ENCODE measurements around the gene TIMM23. TPM values are rescaled to one million over a fixed set of nuclear protein-coding genes. Genes with fewer than 3 reads are reported as not detected.

TIMM23 gene
- total RNA-seq, 1 donor from 2014 or later = 56.0 TPM

GRCh38 chr10:46022978-46023702 lies 50.9 kb downstream of the TIMM23 start:
- peaks cover 2% of the 10 kb centered on the region for H3K27me3 Mint-ChIP-seq (ENCODE audit: unreplicated experiment)
- H3K36me3 Mint-ChIP-seq (ENCODE audit: unreplicated experiment) = no peaks in the 10 kb centered on the region
- no peak for TF ChIP-seq CTCF (IDR thresholded peaks at IDR 0.05; ENCODE audit: partially characterized antibody, unreplicated experiment)
- peaks cover 3% of the 10 kb centered on the region for H3K9me3 Mint-ChIP-seq (ENCODE audit: unreplicated experiment)
- DNase-seq = peak; percentile 95
- peak overlapping the region; percentile 87 for H3K4me3 Mint-ChIP-seq (ENCODE audit: unreplicated experiment)
- H3K4me1 Mint-ChIP-seq (ENCODE audit: low read depth, unreplicated experiment) = peaks cover 36% of the 10 kb centered on the region
- H3K27ac Mint-ChIP-seq (ENCODE audit: unreplicated experiment) = peak overlapping the region; percentile 69

GRCh38 chr10:46024948-46025347 lies 52.7 kb downstream of the TIMM23 start:
- DNase-seq = no peak
- Mint-ChIP-seq H3K27me3 (ENCODE audit: unreplicated experiment) (peaks cover 2% of the 10 kb centered on the region), H3K9me3 (ENCODE audit: unreplicated experiment) (peaks cover 7% of the 10 kb centered on the region), H3K4me3 (ENCODE audit: unreplicated experiment) (peak overlapping the region; percentile 48), H3K36me3 (ENCODE audit: unreplicated experiment) (no peaks in the 10 kb centered on the region), H3K27ac (ENCODE audit: unreplicated experiment) (peak overlapping the region; percentile 87), H3K4me1 (ENCODE audit: low read depth, unreplicated experiment) (peaks cover 37% of the 10 kb centered on the region)
- no peak for TF ChIP-seq CTCF (IDR thresholded peaks at IDR 0.05; ENCODE audit: partially characterized antibody, unreplicated experiment)

GRCh38 chr10:46025406-46025805 lies 53.1 kb downstream of the TIMM23 start:
- DNase-seq = no peak
- no peaks in the 10 kb centered on the region for H3K36me3 Mint-ChIP-seq (ENCODE audit: unreplicated experiment)
- H3K27me3 Mint-ChIP-seq (ENCODE audit: unreplicated experiment) = peaks cover 2% of the 10 kb centered on the region
- H3K4me1 Mint-ChIP-seq (ENCODE audit: low read depth, unreplicated experiment) = peaks cover 36% of the 10 kb centered on the region
- peak overlapping the region; percentile 48 for H3K4me3 Mint-ChIP-seq (ENCODE audit: unreplicated experiment)
- peaks cover 8% of the 10 kb centered on the region for H3K9me3 Mint-ChIP-seq (ENCODE audit: unreplicated experiment)
- H3K27ac Mint-ChIP-seq (ENCODE audit: unreplicated experiment) = peak overlapping the region; percentile 87
- TF ChIP-seq CTCF (IDR thresholded peaks at IDR 0.05; ENCODE audit: partially characterized antibody, unreplicated experiment) = no peak

GRCh38 chr10:46026106-46026505 lies 53.8 kb downstream of the TIMM23 start:
- Mint-ChIP-seq H3K36me3 (ENCODE audit: unreplicated experiment) (no peaks in the 10 kb centered on the region), H3K4me3 (ENCODE audit: unreplicated experiment) (no peak overlapping the region), H3K9me3 (ENCODE audit: unreplicated experiment) (peaks cover 11% of the 10 kb centered on the region), H3K4me1 (ENCODE audit: low read depth, unreplicated experiment) (peaks cover 34% of the 10 kb centered on the region), H3K27me3 (ENCODE audit: unreplicated experiment) (peaks cover 2% of the 10 kb centered on the region), H3K27ac (ENCODE audit: unreplicated experiment) (no peak overlapping the region)
- TF ChIP-seq CTCF (IDR thresholded peaks at IDR 0.05; ENCODE audit: partially characterized antibody, unreplicated experiment) = no peak
- no peak for DNase-seq

All from glutamatergic neuron (in vitro differentiated cells).